ENCODE data around the gene DYNLRB1.
"Not testable (repeated sequence)": the region's sequence is repeated elsewhere in the genome, so short reads cannot be mapped to it uniquely, and the experiment has no call there.

Gene DYNLRB1

DNA sequence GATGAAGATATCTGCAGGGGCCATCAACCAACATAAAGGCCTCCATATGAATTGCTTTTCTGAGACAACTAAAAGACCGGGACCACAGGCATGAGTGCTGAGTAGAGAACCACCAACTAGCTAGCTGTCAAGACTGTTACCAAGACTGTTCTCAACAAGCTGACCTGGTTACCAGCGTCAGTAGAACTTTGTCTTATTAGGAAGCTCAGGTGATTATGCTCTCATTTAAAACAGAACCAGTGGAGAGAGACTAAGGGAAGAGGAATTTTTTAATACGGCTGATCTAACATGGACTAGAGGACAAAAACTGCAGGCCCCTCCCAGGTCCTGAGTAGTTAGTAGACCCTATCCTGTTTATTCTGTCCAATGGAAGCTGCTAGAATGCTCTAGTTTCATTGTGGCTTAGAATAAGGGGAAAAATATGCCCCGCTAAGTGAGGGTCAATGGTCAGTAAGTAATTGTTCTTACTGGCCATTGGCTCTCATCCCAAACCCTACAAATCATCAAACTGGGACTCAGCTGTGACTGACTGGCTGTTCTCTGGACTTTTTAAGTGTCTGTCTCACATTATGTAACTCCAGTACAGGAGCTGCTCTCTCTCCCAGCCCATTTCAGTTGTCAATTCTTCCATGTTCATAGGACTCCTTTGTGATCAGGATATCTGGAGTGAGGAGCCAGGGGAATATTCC lies 3.8 kb upstream of the DYNLRB1 start:
- no peak for DNase-seq

DNA sequence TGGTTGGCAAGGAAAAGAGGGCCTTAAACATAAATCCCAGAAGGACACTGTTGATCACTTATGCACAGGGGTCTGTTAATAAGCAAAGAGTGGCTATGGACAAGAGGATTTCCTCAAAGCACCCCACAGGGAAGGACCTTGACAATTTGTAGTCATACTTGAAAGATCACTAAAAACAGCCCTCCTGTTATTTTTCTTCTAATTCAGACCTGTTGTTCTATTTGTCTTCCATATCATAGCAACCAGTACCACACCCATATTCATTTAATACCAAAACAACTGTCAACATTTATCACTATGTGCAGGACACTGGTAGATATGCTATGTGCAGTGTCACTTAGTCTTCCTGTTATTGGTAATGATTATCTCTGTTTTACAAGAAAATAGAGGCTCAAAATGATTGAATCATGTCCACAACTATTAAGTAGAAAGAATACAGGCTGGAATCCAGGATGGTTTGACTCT lies 3.2 kb upstream of the DYNLRB1 start:
- DNase-seq = no peak

DNA sequence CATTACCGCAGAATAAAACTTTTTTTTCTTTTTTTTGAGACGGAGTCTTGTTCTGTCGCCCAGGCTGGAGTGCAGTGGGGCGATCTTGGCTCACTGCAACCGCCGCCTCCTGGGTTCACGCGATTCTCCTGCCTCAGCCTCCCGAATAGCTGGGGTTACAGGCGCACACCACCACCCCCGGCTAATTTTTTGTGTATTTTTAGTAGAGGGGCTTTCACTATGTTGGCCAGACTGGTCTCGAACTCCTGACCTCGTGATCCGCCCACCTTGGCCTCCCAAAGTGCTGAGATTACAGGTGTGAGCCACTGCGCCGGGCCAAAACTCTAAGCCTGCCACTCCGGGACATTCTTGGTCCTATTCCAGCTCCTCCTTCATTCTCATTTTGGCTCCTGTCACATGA lies 2.2 kb upstream of the DYNLRB1 start:
- not testable (repeated sequence) for DNase-seq

DNA sequence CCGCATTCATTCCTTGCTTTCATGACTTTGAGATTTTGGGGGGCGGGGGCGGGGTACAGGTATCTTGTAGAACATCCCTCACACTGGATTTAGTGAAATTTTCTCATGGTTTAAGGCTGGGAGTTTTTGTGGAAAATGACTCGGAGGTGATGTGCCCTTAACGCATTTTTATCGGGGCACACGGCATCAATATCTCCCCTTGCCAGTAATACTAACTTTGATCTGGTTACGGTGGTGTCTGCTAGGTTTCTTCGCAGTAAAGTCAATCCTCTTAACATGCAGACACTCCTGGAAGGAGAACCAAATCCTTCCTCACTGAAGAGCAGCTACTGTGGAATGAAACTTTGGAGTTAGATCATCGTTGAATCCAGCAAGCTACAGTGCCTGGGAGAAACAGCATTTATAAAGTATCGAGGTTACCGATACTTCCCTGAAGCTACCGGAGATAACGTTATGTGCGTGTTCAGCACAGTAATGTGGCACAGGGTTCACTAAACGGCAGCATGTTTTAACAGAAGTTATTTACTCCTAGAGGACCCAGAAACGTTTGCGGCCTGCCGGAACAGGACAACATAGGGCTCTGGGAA lies 1.2 kb upstream of the DYNLRB1 start:
- no peak for DNase-seq

DNA sequence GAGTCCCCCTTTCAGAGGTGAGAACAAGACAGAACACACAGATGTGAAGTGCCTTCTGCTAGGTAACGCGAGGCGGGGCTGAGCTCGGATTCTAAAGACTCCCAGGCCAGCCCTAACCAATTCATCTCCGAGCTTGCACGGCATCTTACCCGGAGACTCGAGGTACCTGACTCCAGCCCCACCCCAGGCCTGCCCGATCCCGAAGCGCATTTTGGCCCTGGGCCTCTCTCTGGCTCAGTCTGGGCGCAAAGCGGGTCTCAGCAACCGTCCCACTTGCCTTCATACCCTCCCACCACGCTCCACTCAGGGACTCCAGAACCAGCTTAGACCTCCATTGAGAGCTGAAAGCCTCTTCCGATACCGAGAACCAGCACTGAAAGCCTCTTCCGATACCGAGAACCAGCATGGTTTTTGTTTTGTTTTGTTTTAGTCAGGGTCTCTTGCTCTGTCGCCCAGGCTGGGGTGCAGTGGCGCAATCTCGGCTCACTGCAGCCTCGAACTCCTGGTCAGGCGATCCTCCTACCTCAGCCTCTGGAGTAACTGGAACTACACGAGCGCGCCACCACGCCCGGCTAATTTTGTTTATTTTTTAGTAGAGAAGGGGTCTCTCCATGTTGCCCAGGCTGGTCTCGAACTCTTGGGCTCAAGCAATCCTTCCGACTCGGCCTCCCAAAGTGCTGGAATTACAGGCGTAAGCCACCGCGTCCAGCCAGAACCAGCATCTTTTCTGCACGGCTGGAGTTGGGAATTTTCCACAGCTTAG lies 557 bp upstream of the DYNLRB1 start:
- peak; percentile 58 to 81 (median 64) for DNase-seq

DNA sequence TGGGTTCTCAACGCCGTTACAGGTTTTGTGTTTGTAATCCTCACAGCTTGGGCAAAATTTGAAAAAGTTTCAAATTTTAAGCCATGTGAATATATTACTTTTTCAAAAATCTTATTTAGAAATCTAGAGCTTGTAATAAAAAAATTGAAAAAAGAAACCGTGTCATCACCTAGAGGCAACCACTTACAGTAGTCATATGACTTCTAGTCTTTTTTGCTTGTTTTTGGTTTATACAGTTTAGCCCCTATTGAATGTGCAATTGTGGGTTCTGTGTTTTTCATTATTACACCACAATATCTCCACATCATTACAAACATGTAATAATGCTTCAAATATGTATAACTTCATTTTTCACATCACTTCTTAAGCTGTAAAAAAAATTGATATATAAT lies 888 bp downstream of the DYNLRB1 start:
- DNase-seq = no peak

DNA sequence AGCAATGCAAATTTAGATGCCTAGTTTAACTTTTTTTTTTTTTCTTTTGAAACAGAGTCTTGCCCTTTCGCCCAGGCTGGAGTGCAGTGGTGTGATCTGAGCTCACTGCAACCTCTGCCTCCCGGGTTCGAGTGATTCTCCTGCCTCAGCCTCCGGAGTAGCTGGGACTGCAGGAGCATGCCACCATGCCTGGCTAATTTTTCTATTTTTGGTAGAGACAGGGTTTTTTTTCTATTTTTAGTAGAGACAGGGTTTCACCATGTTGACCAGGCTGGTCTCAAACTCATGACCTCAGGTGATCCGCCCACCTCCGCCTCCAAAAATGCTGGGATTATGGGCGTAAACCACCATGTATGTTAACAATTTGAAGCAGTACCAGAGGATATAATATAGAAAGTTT lies 2.6 kb downstream of the DYNLRB1 start:
- DNase-seq = not testable (repeated sequence)

DNA sequence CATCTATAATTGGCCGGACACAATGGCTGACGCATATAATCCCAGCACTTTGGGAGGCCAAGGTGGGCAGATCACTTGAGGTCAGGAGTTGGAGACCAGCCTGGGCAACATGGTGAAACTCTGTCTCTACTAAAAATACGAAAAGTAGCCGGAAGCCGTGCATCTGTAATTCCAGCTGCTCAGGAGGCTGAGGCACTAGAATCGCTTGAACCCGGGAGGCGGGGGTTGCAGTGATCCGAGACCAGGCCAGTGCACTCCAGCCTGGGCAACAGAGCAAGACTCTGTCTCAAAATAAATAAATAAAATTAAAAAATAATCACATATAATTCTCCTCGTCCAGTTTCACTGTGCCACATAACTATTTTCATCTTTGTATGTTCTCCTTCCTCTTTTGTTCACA lies 3.6 kb downstream of the DYNLRB1 start:
- DNase-seq = not testable (repeated sequence)

DNA sequence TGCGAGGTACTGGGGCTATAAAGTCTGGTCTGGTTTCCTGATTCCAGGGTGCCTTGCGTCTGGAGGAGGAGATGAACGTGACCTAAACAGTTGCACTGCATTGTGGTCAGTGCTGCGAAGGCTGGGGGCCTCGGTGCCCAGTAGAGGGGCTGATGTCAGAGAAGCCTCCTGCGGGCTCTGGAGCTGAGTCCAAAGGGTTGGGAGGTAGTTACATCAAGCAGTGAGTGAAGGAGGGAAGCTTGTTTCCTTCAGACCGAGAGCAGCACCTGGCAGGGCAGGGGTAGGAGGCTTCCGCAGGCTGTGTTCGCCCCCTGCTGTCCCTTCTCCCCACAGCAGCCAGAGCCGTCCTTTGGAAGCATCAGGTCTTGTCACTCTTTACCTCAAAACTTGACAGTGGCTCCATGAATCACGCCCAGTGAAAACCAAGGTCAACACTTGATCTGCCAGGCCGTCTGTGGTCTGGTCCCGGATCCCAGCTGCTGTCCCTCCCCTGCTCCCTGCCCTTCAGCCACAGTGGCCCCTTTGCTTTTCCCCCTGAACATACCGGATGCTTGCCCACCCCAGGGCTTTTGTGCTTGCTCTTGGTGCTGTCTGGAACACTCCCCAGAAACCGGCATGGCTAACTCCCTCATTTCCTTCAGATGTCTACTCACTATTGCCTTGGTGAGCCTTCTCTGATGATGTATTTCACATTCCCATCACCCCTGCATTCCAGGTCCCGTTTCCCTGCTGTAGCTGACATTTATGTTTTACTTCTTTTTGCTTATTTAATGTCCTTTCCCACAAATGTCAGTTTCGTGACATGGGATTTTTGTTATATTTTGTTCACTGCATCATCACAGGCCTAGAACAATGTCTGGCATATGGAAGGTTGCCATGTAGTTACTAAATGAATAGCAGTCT lies 7.0 kb downstream of the DYNLRB1 start:
- peak in 4 of 5 donors; percentile 26 to 43 (median 38) for DNase-seq

DNA sequence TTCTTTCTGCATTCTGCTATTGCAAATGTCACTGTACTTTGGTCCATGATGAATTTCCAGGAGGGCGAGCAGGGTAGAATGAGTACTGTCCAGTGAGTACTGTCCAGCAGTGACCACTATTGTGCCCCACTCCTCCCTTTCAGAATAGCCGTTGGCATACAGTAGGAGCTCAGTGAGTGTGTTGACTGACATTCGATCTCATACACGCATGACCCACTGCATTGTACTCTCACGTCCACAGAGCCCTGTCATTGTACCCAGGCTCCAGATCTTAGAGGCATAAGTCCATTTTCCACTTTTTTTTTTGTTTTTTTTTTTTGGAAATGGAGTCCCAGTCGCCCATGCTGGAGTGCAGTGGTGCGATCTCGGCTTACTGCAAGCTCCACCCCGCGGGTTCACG lies 8.2 kb downstream of the DYNLRB1 start:
- DNase-seq = no peak

DNA sequence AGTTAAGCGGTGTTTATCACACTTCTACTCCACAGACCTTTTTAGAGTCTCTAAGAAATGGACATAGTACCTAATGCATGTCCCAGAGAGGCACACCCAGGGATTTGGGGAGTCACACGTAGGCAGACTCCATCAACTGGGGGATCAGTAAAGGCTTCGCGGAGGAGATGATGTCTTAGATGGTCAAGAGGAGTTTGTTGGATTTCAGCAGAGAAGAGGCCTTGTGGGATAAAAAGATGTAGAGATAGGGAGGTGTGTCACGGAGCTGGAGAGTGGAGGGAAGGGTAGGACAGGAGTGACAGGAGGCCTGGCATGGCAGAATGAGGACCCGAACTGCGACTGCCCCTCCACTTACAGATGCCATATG lies 9.1 kb downstream of the DYNLRB1 start:
- no peak for DNase-seq

DNA sequence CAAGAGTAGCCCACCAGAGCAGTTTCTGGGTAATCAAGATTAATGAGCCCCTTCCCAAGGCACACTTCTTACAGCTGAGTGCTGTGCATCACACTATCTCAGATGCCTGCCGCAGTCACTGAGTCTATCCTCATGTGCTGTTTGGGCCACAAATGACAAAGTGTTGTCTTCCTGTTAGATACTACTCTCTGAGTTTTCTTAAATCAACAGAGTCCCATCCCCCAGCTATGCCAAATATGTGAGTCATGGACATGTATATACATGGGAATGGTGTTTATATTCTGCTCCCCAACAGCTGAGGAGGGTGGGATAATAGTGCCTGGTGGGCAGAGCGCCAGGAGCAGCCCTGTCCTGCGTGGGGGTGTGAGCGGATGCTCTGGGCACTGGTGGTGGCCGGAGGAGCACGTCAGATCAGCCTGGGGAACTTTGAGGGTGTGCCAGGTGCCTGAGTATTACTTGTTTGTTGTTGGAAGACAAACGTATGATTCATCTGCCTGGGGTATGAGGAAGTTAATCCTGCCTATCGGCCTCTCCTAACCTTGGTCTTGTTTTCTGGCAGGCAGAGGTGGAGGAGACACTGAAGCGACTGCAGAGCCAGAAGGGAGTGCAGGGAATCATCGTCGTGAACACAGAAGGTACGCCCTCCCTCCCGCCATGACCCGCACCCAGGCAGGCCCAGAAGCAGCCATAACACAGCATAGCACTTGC lies 9.6 kb downstream of the DYNLRB1 start:
- DNase-seq = no peak

DNA sequence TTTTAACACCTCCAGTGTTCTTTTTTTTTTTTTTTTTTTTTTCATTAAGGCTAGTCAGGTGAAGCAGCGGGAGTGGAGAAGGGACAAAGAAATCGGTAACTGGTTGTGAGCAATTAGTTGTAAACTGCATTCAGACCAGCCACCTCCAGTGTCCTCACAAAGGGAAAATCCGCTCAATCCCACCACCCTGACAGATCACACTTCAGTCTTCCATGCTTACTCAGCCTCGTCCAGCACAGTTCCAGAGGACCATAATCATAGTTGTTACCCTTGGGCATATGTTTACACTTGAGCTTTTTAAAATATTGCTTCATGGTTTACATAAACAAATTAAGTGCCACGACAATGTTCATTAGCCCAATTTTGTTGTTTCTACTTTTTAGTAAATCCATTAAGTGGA lies 10.2 kb downstream of the DYNLRB1 start:
- DNase-seq = no peak

DNA sequence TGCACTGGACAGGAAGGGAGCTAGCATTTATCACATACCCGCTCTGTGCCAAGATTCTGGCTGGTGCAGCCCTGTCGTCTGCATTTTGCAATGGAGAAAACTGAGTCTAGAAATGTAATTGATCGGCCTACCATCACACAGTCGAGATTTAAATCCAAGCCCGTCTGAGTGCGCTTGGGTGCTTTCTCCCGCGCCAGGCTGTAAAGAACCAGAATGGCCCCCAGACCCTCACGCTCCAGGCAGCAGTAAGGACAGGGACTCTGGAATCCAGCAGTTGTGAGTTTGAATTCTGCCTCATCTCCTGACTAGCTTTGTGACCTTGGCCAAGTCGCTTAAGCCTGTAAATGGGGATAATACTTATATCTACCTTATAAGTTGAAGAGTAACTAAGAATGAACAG lies 10.8 kb downstream of the DYNLRB1 start:
- DNase-seq = no peak

DNA sequence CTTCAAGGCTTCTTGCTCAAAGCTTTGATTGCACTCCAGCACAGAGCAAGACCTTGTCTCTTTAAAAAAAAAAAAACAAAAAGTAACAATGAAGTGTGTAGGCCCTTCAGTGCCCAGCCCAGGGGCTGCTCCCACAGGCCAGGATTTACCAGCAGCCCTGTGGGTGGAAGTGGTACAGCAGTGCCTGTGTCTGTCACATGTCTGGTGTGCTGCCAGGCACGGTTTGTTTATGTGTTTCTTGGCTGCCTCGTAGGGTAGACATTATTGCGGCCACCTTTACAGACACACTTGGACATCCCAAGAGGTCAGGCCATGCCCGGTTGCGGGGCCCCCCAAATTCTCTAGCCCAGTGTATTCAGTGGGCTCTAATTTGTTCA lies 12.7 kb downstream of the DYNLRB1 start:
- DNase-seq = no peak

DNA sequence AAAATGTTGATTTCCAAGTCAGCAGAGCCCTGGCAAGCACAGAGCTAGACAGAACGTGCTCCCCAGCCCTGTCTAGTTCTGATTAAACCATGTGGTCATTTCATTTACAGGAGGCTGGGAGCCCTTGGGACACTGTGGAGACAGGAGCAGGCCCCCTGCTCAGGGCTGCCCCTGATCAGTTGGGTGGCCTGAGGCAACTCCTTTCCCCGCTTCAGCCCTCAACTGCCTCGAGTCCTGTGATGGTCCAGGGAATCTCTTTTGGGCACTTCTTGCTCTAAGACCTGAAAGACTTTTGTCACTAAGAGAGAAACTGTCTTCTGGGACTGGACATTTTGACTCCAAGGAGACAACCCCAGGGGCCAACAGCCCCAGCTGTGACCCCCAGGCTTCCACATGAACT lies 13.5 kb downstream of the DYNLRB1 start:
- no peak for DNase-seq

DNA sequence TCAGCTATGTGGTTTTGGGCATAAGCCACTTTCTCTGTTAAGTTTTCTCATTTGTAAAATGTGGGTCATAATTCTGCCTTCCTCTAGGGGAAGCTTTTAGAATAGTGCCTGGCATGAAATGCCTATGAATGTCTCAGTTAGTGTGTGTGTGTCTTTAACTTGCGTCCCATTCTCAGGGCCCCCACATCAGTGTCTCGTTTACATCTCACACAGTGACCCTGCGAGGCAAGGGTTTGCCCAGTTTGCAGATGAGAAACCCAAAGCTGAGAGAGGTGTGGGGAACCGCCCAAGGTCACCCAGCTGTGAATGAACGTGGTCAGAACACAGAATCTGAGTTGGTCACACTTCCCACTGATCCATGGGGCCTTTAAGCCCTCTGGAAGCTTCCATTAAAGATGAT lies 14.1 kb downstream of the DYNLRB1 start:
- no peak for DNase-seq

DNA sequence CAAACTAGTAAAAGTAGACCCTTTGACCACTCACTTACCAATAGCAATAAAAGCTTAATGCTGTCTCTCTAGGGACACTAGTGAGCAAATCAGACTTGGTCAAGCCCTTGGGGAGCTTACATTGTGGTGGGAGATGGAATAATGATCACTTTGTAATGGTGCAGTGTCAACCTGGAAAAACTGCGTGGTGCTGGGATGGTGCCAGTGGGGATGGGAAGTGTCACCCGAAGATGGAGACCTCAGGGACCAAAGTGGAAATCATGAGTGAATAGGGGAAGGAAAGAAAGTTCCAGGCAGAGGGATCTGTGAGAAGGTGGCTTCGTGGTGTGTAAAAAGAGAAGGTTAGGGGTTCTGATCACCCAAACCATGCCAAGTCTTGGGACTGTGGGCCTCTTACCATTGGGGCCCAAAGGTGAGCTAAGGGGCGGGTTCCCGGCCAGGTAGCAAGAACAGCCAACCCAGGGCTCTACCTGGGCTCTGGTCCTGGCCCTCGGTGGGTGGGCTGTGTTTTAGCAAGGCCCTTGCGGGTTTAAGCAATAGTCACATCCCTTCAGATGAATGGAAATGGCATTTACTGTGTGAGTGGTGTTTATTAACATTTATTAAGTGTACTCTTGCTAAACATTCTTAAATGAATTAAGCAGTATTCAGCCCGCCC lies 15.5 kb downstream of the DYNLRB1 start:
- no peak for DNase-seq

DNA sequence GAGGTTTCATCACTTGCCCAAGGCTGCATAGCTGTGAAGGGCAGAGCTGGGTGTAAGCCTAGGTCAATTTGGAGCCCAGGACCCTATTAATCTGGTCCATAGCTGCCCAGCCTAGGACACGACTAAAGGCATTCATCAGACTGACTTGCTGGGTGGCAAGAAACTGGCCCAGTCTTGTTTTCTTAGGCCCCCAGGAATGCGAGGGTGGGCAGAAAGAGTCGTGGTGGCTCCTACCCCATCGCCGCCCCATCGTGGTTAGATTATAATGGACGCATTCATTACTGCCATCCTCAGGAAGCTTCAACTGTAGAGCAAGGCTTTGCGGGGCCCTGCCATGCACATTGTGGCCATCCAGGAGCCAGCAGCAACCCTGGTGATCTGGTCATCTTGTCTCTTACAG lies 16.1 kb downstream of the DYNLRB1 start:
- no peak for DNase-seq

DNA sequence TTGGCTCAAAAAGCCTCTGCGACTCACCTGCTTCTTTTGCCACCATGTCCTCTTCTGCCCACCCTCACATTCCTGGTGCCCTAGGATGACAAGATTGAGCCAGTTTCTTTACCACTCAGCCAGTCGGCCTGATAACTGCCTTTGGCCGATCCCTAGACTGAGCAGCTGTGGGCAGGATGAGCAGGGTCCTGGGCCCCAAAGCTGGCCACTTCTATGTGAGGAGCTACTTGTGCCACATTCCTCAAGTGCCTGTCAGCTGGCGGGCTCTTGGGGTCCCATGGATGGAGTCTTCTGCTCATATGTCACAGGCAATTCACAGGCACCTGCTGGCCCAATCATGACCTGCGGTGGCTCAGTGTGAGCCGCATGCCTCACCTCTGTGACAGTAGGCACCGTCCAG lies 16.5 kb downstream of the DYNLRB1 start:
- DNase-seq = no peak

DNA sequence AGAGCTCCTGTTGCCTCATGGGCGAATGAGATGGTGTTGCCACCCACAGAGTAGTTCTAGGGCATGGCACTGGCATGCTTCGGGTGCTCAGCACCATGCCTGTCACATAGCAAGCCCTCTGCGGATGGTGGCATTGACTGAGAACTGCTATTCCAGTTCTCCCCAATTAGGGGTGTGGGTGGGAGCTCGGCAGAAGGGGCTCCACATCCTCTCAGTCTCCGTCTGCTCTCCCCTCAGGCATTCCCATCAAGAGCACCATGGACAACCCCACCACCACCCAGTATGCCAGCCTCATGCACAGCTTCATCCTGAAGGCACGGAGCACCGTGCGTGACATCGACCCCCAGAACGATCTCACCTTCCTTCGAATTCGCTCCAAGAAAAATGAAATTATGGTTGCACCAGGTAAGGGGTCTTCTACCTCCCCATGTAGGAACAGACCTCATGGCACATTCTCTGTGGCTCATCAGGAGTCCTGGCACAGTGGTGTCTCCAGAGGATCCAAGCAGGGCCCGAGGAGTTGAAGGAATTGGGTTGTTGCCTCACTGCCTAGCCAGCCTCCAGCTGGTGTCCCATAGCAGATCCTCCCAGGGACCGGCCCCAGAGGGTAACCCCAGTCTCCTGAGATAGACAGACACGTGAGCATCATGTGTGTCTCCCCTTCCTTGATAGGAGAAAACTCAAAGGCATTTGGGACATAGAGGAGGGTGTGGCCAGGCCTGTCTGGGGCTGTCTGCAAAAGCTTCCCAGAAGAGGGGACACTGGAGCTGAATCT lies 18.4 kb downstream of the DYNLRB1 start:
- DNase-seq = no peak

All from T-helper 1 cell (primary cell).